Prostate gland (tissue), 2 donors: ENCODE data around the gene SERPINB10.

Source experiments
- POLR2AphosphoS5 ChIP-seq: sonication (generic); formaldehyde crosslinking; IDR thresholded peaks from one replicate; pipeline ENCODE4 v1.6.1; 2017; ENCODE audit warnings: antibody characterized with exemption
- TF ChIP-seq, protein P1 (sequence below), 4 experiments: fragments of 200-600 bp in 2 of 4; fragments of 450-650 bp in 2 of 4; sonication (generic) in 2 of 4; IDR thresholded peaks; 1 replicate in 3 of 4; 2 replicates in 1 of 4; pipeline ENCODE4 v1.5.1; 2016 to 2019; ENCODE audit warnings: antibody characterized with exemption in 4 of 4, mild to moderate bottlenecking in 2 of 4, moderate library complexity in 2 of 4

DNA sequence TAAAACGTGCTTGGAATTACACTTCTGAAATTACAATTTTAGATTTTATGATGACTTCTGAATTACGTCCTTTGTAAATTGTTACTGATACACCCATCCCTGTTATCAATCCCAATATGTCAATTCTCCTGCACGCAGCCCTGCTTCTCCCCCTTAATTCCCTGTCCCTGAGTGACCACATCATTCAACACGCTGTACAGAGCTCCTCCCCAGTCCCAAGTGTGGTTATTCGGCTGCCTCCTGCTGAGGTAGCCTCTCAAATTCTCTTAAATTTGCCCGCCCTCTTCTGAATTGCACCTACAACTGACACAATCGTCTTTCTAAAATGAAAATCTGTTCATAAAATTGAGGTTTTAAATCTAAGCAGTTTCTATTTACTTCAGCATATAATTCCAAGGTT, 72.3 kb downstream of the SERPINB10 start:
- TF ChIP-seq, protein P1, sequence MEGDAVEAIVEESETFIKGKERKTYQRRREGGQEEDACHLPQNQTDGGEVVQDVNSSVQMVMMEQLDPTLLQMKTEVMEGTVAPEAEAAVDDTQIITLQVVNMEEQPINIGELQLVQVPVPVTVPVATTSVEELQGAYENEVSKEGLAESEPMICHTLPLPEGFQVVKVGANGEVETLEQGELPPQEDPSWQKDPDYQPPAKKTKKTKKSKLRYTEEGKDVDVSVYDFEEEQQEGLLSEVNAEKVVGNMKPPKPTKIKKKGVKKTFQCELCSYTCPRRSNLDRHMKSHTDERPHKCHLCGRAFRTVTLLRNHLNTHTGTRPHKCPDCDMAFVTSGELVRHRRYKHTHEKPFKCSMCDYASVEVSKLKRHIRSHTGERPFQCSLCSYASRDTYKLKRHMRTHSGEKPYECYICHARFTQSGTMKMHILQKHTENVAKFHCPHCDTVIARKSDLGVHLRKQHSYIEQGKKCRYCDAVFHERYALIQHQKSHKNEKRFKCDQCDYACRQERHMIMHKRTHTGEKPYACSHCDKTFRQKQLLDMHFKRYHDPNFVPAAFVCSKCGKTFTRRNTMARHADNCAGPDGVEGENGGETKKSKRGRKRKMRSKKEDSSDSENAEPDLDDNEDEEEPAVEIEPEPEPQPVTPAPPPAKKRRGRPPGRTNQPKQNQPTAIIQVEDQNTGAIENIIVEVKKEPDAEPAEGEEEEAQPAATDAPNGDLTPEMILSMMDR (IDR thresholded peaks at IDR 0.05): no peak
- TF ChIP-seq POLR2AphosphoS5: no peak
